Upper lobe of left lung (tissue), 4 donors: ENCODE data around the gene PRKN.

Experiments used
- POLR2AphosphoS5 ChIP-seq, 2 donors: sonication (generic); formaldehyde crosslinking; IDR thresholded peaks; one replicate each; pipeline ENCODE4 v1.5.1; 2017; ENCODE audit warnings: antibody characterized with exemption in 2 of 2
- TF ChIP-seq, protein P1 (sequence below), 6 experiments: fragments of 450-650 bp in 4 of 6; fragments of 200-600 bp in 2 of 6; sonication (generic) in 2 of 6; IDR thresholded peaks; one replicate each; pipeline ENCODE4 v1.5.1; 2016 to 2019; ENCODE audit warnings: antibody characterized with exemption in 6 of 6

DNA sequence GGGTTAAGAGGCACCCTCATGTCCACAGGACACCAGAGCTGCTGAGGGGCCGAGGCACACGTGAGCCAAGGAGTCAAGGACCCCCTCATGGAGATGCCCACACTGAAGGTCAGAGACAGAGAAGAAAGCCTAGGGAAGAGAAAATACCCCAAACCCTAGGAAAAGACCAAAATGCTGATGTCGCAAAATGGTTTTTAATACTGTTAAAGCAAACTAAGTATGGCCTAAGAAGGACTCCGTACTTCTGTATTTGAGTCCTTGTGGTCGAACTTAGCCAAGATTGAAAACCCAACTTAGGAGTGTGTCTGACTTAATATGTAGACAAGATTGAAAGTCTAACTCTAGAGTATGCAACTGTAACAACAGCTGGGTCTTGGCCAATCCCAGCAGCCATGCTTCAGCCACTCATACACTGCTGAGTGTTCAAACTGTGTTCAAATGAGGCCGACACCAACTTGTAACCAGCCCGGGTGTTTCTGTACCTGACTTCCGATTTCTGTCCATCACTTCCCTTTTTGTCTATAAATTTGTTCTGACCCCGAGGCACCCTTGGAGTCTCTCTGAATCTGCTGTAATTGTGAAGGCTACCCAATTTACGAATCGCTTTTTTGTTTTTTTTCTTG, 1361.2 kb downstream of the PRKN start:
- TF ChIP-seq, protein P1, sequence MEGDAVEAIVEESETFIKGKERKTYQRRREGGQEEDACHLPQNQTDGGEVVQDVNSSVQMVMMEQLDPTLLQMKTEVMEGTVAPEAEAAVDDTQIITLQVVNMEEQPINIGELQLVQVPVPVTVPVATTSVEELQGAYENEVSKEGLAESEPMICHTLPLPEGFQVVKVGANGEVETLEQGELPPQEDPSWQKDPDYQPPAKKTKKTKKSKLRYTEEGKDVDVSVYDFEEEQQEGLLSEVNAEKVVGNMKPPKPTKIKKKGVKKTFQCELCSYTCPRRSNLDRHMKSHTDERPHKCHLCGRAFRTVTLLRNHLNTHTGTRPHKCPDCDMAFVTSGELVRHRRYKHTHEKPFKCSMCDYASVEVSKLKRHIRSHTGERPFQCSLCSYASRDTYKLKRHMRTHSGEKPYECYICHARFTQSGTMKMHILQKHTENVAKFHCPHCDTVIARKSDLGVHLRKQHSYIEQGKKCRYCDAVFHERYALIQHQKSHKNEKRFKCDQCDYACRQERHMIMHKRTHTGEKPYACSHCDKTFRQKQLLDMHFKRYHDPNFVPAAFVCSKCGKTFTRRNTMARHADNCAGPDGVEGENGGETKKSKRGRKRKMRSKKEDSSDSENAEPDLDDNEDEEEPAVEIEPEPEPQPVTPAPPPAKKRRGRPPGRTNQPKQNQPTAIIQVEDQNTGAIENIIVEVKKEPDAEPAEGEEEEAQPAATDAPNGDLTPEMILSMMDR (IDR thresholded peaks at IDR 0.05): no peak
- no peak for TF ChIP-seq POLR2AphosphoS5 (IDR thresholded peaks at IDR 0.05)
